ENCODE measurements around the gene SMCO3.
A peak's percentile ranks its signal among the peaks of the same experiment; 100 is the strongest.

SMCO3 gene

GRCh38 chr12:14814014-14814413, at the start of gene SMCO3:
Gene SMCO3, minus strand, starts transcription at chr12:14814182. Its CDS starts 7,502 bp downstream, at chr12:14806680.
- DNase-seq (ENCODE audit: low spot score): no peak

- no peak for DNase-seq (ENCODE audit: low spot score)
Observed at GRCh38 chr12:14860490-14860889, 46.5 kb upstream of the SMCO3 start.

DNA sequence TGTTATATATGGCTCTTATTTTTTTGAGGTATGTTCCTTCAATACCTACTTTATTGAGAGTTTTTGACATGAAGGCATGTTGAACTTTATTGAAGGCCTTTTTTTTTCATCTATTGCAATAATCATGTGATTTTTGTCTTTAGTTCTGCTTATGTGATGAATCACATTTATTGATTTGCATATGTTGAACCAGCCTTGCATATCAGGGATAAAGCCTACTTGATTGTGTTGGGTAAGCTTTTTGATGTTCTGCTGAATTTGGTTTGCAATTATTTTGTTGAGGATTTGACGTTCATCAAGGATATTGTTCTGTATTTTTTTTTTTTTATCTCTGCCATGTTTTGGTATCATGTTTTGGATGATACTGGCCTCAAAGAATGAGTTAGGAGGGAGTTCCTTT, 44.5 kb upstream of the SMCO3 start:
- DNase-seq (ENCODE audit: low spot score): no peak

DNA sequence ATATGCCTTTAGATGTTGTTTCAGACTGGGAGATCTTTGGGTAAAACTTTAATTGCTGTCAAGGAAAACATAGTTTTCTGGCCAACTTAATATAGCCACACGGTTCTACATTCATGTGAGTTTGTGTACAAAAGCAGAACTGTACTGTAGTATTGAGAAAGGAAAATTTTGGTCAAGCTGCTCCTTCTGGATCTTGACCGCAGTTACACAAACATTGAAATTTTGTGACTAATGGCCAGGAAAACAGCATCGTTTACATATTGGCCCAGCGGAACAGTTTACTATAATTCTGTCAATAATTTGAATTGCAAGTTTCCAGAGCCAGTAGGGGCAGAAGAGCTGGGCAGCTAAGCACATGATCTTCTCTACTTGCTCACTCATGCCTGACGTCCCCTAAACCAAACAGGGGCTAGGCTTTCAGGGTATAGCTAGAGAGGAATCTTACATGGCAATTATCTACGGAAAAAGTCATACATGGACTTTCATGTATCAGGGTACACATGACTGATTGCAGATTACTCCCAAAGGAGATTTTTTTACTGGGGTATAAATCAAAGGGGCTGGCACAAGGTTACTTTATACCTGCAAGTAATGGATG, 40.7 kb upstream of the SMCO3 start:
- peak; percentile 10 for DNase-seq (ENCODE audit: low spot score)

- DNase-seq (ENCODE audit: low spot score): no peak
Observed at GRCh38 chr12:14853961-14854360, 40.0 kb upstream of the SMCO3 start.

DNA sequence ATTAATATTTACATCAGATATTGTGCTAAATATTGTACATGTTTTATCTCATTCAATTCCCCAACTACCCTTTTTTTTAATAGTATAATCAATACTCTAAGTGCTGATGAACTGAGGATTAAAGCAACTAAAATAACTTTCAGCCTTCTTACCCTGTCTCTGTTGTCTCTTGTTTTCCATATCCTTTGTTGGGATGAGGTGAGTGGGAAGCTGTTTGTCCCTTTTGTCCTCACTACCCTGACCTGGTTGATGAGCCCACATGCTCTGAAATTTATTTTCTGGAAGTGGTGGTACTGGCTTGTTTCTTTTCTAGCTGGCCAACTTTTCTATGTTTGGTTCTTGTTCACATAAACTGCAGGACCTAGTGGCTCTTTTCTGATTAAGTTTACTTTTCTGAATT, 38.9 kb upstream of the SMCO3 start:
- no peak for DNase-seq (ENCODE audit: low spot score)

- no peak for DNase-seq (ENCODE audit: low spot score)
Observed at GRCh38 chr12:14850929-14851663, 37.1 kb upstream of the SMCO3 start.

- no peak for DNase-seq (ENCODE audit: low spot score)
Observed at GRCh38 chr12:14849661-14850060, 35.7 kb upstream of the SMCO3 start.

GRCh38 chr12:14846876-14847580, 33.0 kb upstream of the SMCO3 start:
- DNase-seq (ENCODE audit: low spot score): no peak

- no peak for DNase-seq (ENCODE audit: low spot score)
Observed at GRCh38 chr12:14846042-14846587, 32.1 kb upstream of the SMCO3 start.

DNA sequence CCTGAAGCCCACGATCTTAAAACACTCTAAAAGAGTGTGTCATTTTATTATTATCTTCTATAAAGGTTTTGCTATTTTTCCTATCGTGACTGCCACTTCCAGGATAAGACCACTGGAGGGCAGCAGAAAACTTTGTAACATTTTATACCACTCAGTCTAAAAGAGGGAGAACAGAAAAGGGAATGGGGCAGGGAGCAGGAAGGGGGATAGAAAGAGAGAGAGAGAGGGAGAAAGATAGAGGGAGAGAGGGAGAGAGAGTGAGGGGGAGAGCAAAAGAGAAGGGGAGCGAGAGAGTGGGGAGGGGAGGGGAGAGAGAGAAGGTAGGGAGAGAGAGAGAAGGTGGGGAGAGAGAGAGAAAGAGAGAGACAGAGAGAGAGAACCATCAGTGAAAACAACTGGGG, 31.4 kb upstream of the SMCO3 start:
- DNase-seq (ENCODE audit: low spot score): peak; percentile 57

- no peak for DNase-seq (ENCODE audit: low spot score)
Observed at GRCh38 chr12:14844401-14844800, 30.4 kb upstream of the SMCO3 start.

GRCh38 chr12:14843425-14843887, 29.5 kb upstream of the SMCO3 start, which contains the start of gene ART4:
Gene ART4, minus strand, starts transcription at chr12:14843526. Its CDS starts 413 bp downstream, at chr12:14843113.
- no peak for DNase-seq (ENCODE audit: low spot score)

DNA sequence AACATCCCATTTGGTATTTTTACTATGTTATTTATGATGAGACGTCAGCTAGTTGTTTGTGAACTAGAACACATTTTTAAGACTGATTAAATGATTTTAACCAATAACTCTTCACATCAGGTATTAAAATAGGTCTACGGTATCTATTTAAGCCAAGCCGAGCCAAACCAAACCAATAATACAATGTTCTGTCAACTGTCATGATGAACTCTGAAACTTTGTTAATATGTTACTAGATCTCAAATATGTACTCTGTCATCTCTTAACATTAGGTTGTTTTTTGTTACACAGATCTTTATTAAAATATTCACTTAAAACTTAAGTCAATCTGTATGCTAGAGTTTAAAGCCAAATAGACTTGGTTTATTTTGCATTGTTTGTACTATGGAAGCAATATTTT, 28.3 kb upstream of the SMCO3 start:
- DNase-seq (ENCODE audit: low spot score): no peak

GRCh38 chr12:14841761-14842160, 27.8 kb upstream of the SMCO3 start:
- DNase-seq (ENCODE audit: low spot score): no peak

DNA sequence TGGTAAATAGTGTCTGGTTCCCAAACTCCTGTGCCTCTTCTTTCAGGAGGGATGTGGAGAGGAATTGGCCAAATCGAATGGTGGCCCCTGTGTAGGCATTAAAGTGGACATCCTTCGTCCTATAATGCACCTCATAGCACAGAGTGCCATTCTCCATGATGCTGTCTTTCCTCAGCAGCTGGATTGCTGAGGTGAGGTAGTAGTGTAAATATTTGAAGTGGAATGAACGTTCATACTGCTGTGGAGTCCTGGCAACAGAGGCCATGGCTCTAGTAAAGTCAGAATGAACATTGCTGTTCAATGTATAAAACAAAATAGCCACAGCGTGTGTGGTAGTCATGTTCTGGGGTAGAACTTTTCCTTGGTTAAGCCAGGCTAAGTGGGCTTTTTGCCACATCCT, 26.6 kb upstream of the SMCO3 start:
- DNase-seq (ENCODE audit: low spot score): no peak

GRCh38 chr12:14839262-14839661, 25.3 kb upstream of the SMCO3 start:
- DNase-seq (ENCODE audit: low spot score): no peak

DNA sequence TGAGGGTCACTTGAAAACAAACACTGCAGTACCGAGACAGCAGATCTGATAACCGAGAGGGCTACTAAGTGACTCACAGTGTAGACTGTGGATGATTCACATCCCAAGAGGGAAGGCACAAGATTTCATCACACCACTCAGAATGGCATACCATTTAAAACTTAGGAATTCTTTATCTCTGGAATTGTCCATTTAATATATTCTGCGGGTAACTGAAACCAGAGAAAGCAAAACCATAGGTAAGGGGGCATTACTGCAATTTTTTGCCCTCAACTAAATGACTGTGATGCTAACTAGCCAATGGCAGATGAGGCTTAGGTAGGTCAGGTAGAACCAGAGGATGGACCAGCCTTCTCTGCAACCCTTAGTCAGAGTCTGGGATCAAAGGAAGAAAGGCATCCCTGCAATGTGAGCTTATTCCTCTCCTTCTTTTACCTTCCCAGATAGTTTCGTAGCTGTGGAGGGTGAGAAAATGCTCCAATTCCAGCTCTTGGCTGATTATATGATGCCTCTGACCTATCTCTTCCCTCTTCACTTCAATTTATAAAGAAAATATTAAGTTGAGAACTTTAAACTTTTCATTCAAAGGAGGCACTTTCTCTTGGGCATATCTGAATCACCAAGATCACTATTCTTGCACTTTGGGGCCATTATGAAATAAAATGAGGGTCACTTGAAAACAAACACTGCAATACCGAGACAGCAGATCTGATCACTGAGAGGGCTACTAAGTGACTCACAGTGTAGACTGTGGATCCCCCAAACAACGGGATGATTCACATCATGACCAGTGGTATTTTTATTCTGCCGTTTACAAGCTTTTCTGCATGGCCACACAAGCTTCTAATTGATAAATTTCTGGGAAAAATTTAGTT, 22.6 kb upstream of the SMCO3 start:
- no peak for DNase-seq (ENCODE audit: low spot score)

DNA sequence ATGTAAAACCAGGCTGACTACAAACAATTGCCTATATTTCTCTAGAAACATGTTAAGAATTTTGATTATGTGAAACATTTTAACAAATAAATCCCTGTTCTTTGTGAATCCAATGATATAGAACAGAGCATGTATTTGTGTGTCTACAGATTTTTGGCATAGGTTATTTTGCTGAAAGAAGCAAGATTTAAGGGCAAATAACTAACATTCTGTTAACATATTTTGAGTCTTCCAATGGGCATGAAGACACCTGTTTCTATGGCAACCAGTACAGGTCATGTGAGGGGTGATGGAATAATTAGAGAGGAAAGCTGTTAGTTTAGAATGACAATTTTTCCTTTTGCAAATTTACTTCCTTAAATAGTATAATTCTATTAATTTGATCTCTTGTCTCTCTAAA, 20.5 kb upstream of the SMCO3 start:
- no peak for DNase-seq (ENCODE audit: low spot score)

- no peak for DNase-seq (ENCODE audit: low spot score)
Observed at GRCh38 chr12:14833952-14834351, 20.0 kb upstream of the SMCO3 start.

DNA sequence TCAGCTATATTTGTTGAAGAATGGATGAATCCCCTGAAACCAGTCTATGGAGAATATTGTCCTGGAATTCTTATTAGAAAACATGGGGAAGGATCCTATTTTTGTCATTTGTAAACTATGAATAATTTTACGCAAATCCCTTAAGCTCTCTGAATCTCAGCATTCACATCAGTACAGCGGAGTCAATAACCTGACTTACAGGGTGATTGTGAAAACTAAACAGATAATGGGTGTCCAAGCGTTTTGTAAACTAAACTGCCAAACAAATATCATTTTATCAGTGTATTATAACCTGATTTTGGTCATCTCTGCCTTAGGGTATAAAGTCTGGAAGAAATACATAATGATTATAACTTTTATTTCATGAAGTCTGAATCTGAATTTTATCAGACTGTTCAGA, 19.4 kb upstream of the SMCO3 start:
- DNase-seq (ENCODE audit: low spot score): no peak

- DNase-seq (ENCODE audit: low spot score): peak; percentile 79
Observed at GRCh38 chr12:14828892-14829291, 14.9 kb upstream of the SMCO3 start.
